GM12874 (cell line): ENCODE measurements around the gene TIAM2.

Experiments used
- CTCF ChIP-seq: IDR thresholded peaks from 2 replicates; pipeline ENCODE4 v1.5.1; 2011; ENCODE audit warnings: low read depth, mild to moderate bottlenecking, control low read depth, low read length, moderate library complexity; ENCODE audit not compliant: insufficient read depth

The TIAM2 gene

GRCh38 chr6:155030148-155030720, 35.1 kb downstream of the TIAM2 start:
- TF ChIP-seq CTCF: no peak

GRCh38 chr6:155031091-155031490, 36.0 kb downstream of the TIAM2 start:
- no peak for TF ChIP-seq CTCF

GRCh38 chr6:155033021-155033791, 38.1 kb downstream of the TIAM2 start:
- no peak for TF ChIP-seq CTCF

- no peak for TF ChIP-seq CTCF
Measured at GRCh38 chr6:155036907-155037306, 41.8 kb downstream of the TIAM2 start.

- no peak for TF ChIP-seq CTCF
Measured at GRCh38 chr6:155038104-155038503, 43.0 kb downstream of the TIAM2 start.

GRCh38 chr6:155038527-155038926, 43.4 kb downstream of the TIAM2 start:
- TF ChIP-seq CTCF: no peak

GRCh38 chr6:155039618-155040017, 44.5 kb downstream of the TIAM2 start:
- no peak for TF ChIP-seq CTCF
